Smooth muscle cell (in vitro differentiated cells): ENCODE results near the gene FKBP1B. TPM values are rescaled to one million over a fixed set of nuclear protein-coding genes. Genes with fewer than 3 reads are reported as not detected.

Experiments used
- DNase-seq: peaks from one replicate; lab custom pipeline; 2025; ENCODE audit not compliant: unreplicated experiment; lab: John Stamatoyannopoulos, UW
- H2AFZ ChIP-seq: fragments of 200-600 bp; sonication (generic); 2 replicates; pipeline ENCODE4 v1.6.0; 2016; ENCODE audit warnings: antibody characterized with exemption, low read depth, mild to moderate bottlenecking
- H3F3A ChIP-seq: fragments of 200-600 bp; sonication (generic); 2 replicates; pipeline ENCODE4 v1.6.0; 2017; ENCODE audit warnings: antibody characterized with exemption, low read depth
- H3K27ac ChIP-seq: fragments of 200-600 bp; sonication (generic); 2 replicates; pipeline ENCODE4 v1.5.1; 2016; ENCODE audit warnings: low read depth, mild to moderate bottlenecking
- H3K27me3 ChIP-seq: fragments of 200-600 bp; sonication (generic); 2 replicates; pipeline ENCODE4 v1.6.1; 2016; ENCODE audit warnings: low read depth, mild to moderate bottlenecking
- H3K36me3 ChIP-seq: fragments of 200-600 bp; sonication (generic); 2 replicates; pipeline ENCODE4 v1.5.1; 2016; ENCODE audit warnings: low read depth
- H3K4me1 ChIP-seq: fragments of 200-600 bp; sonication (generic); 2 replicates; pipeline ENCODE4 v1.5.1; 2016; ENCODE audit warnings: low read depth
- H3K4me2 ChIP-seq: fragments of 200-600 bp; sonication (generic); 2 replicates; pipeline ENCODE4 v1.6.0; 2016; ENCODE audit warnings: mild to moderate bottlenecking
- H3K4me3 ChIP-seq: fragments of 200-600 bp; sonication (generic); 2 replicates; pipeline ENCODE4 v1.5.1; 2016; ENCODE audit warnings: mild to moderate bottlenecking
- H3K79me2 ChIP-seq: fragments of 200-600 bp; sonication (generic); 2 replicates; pipeline ENCODE4 v1.6.0; 2016; ENCODE audit warnings: low read depth, mild to moderate bottlenecking
- H3K9ac ChIP-seq: fragments of 200-600 bp; sonication (generic); 2 replicates; pipeline ENCODE4 v1.6.0; 2016; ENCODE audit warnings: low read depth
- H3K9me3 ChIP-seq: fragments of 200-600 bp; sonication (generic); replicated peaks from 2 replicates; pipeline ENCODE4 v1.5.1; 2016; ENCODE audit warnings: low read depth
- H4K20me1 ChIP-seq: fragments of 200-600 bp; sonication (generic); 2 replicates; pipeline ENCODE4 v1.6.0; 2016; ENCODE audit warnings: low read depth
- CTCF ChIP-seq: fragments of 200-600 bp; sonication (generic); IDR thresholded peaks from 2 replicates; pipeline ENCODE4 v1.5.1; 2017; ENCODE audit warnings: borderline replicate concordance, mild to moderate bottlenecking, antibody characterized with exemption; ENCODE audit not compliant: insufficient read depth, poor library complexity, severe bottlenecking
- WGBS: methylation state at CpG from one replicate; pipeline ENCODE4 v1.1.7; 2016; ENCODE audit warnings: low lambda C conversion rate; 5-methylcytosine and 5-hydroxymethylcytosine counted together
- polyA plus RNA-seq: library from polyadenylated mRNA; unstranded; fragments of >200 nt; fragmentation: Nextera tagmentation; extraction: Ambion mirVana; gene quantifications from 2 replicates; pipeline ENCODE4 v1.2.1, GENCODE V29; 2016
- total RNA-seq: library from RNA; depleted of rRNA; stranded (reverse); fragments of >200 nt; gene quantifications from 2 replicates; pipeline ENCODE4 v1.2.3, GENCODE V29; 2014

Gene FKBP1B
- total and polyA plus RNA-seq, 2 experiments from 2014 or later, result 17.5 to 26.3 TPM

- Histone ChIP-seq H2AFZ (no peak overlapping the region), H3K27ac (no peak overlapping the region), H3F3A (no peaks in the 10 kb centered on the region), H3K4me3 (no peak overlapping the region), H3K9ac (no peak overlapping the region), H3K4me1 (peaks cover 5% of the 10 kb centered on the region), H3K4me2 (no peak overlapping the region), H3K27me3 (no peaks in the 10 kb centered on the region), H3K36me3 (no peaks in the 10 kb centered on the region), H4K20me1 (no peaks in the 10 kb centered on the region), H3K9me3 (no peaks in the 10 kb centered on the region), H3K79me2 (no peaks in the 10 kb centered on the region)
- WGBS, result 86% methylated on average over 11 of the region's 16 CpGs
- no peak for DNase-seq
- no peak for TF ChIP-seq CTCF
These were observed 26.5 kb upstream of the FKBP1B start for GRCh38 chr2:24022975-24023575.

- no peaks in the 10 kb centered on the region for H3K79me2 ChIP-seq
- 66% methylated on average over 12 of the region's 12 CpGs for WGBS
- no peak overlapping the region for H3K9ac ChIP-seq
- no peak for DNase-seq
- H3F3A ChIP-seq, result no peaks in the 10 kb centered on the region
- H4K20me1 ChIP-seq, result no peaks in the 10 kb centered on the region
- TF ChIP-seq CTCF, result no peak
- H3K4me2 ChIP-seq, result no peak overlapping the region
- no peaks in the 10 kb centered on the region for H3K27me3 ChIP-seq
- H3K27ac ChIP-seq, result no peak overlapping the region
- H3K4me1 ChIP-seq, result peaks cover 5% of the 10 kb centered on the region
- H3K4me3 ChIP-seq, result no peak overlapping the region
- H3K9me3 ChIP-seq, result no peaks in the 10 kb centered on the region
- no peaks in the 10 kb centered on the region for H3K36me3 ChIP-seq
- H2AFZ ChIP-seq, result no peak overlapping the region
These were observed 25.5 kb upstream of the FKBP1B start for GRCh38 chr2:24024018-24024417.

- no peak for DNase-seq
- Histone ChIP-seq H3K79me2 (no peaks in the 10 kb centered on the region), H3K4me3 (no peak overlapping the region), H3K9ac (no peak overlapping the region), H3K27me3 (no peaks in the 10 kb centered on the region), H3K4me2 (no peak overlapping the region), H3F3A (no peaks in the 10 kb centered on the region), H4K20me1 (no peaks in the 10 kb centered on the region), H3K36me3 (no peaks in the 10 kb centered on the region), H3K4me1 (peaks cover 5% of the 10 kb centered on the region), H3K27ac (no peak overlapping the region), H2AFZ (no peak overlapping the region), H3K9me3 (no peaks in the 10 kb centered on the region)
- no peak for TF ChIP-seq CTCF
- WGBS, result 95% methylated on average over 17 of the region's 17 CpGs
These were observed 24.4 kb upstream of the FKBP1B start for GRCh38 chr2:24024996-24025663.

GRCh38 chr2:24026233-24026632, 23.3 kb upstream of the FKBP1B start:
- Histone ChIP-seq H3K4me2 (no peak overlapping the region), H3K9me3 (no peaks in the 10 kb centered on the region), H3K4me3 (no peak overlapping the region), H3K27me3 (no peaks in the 10 kb centered on the region), H3K4me1 (peaks cover 5% of the 10 kb centered on the region), H3K36me3 (no peaks in the 10 kb centered on the region), H4K20me1 (no peaks in the 10 kb centered on the region), H2AFZ (no peak overlapping the region), H3K27ac (no peak overlapping the region), H3K79me2 (no peaks in the 10 kb centered on the region), H3F3A (no peaks in the 10 kb centered on the region), H3K9ac (no peak overlapping the region)
- WGBS, result 42% methylated on average over 2 of the region's 2 CpGs
- no peak for TF ChIP-seq CTCF
- no peak for DNase-seq
